ENCODE data around the gene KCNH8.

Gene KCNH8

DNA sequence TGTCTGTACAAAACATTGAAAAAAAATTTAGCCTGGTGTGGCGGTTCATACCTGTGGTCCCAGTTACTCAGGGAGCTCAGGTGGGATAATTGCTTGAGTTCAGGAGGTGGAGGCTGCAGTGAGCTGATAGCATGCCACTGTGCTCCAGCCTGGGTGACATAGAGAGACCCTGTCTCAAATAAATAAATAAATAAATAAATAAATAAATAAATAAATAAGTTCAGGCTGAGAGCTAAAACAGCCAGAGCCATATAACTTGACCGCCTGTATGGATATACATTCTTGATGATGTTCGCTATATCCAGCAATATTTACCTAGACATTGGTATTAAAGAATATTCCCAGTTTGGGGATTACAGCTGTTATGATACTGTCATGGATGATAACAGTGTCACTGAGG lies 146.9 kb downstream of the KCNH8 start:
- Histone ChIP-seq H2BK15ac (ENCODE audit: low read depth, poor library complexity, severe bottlenecking) (no peak overlapping the region), H3K9ac (ENCODE audit: low read length) (no peak overlapping the region), H3K14ac (ENCODE audit: low read length in 2 of 2) (no peak overlapping the region), H3K4me2 (ENCODE audit: low read length, poor library complexity, severe bottlenecking) (no peak overlapping the region), H3K4me1 (ENCODE audit: control insufficient read depth, insufficient read depth, low read depth, low read length) (no peaks in the 10 kb centered on the region), H3K27me3 (ENCODE audit: control insufficient read depth in 1 of 2, insufficient read depth in 1 of 2, low read length in 2 of 2) (no peaks in the 10 kb centered on the region), H4K8ac (ENCODE audit: low read length) (no peak overlapping the region), H3K27ac (ENCODE audit: low read length, poor library complexity, severe bottlenecking) (no peak overlapping the region), H2BK120ac (ENCODE audit: low read depth, low read length) (no peak overlapping the region), H2BK12ac (ENCODE audit: low read length in 2 of 2) (no peak overlapping the region), H2AFZ (ENCODE audit: low read depth, low read length) (no peak overlapping the region), H4K91ac (ENCODE audit: low read length) (no peak overlapping the region), H3K18ac (ENCODE audit: low read depth in 1 of 2, low read length in 2 of 2) (no peak overlapping the region), H3K4me3 (ENCODE audit: insufficient read depth in 1 of 2, low read depth in 1 of 2, low read length in 2 of 2) (no peak overlapping the region), H3K79me1 (replicated peaks; ENCODE audit: low read length, poor library complexity, severe bottlenecking) (no peaks in the 10 kb centered on the region), H2AK5ac (ENCODE audit: low read length, severe bottlenecking) (no peak overlapping the region), H2BK5ac (ENCODE audit: low read depth, low read length, poor library complexity, severe bottlenecking) (no peak overlapping the region), H3K9me3 (ENCODE audit: control insufficient read depth, low read length) (peaks cover 3% of the 10 kb centered on the region), H3K4ac (ENCODE audit: low read depth in 1 of 2, low read length in 2 of 2) (no peak overlapping the region), H3K23ac (ENCODE audit: low read length in 2 of 2) (no peak overlapping the region), H3K36me3 (ENCODE audit: control insufficient read depth in 1 of 2, insufficient read depth in 2 of 2, low read depth in 1 of 2, low read length in 2 of 2) (no peaks in the 10 kb centered on the region)
- WGBS: 96% methylated on average over 2 of the region's 3 CpGs
- no peak for DNase-seq

DNA sequence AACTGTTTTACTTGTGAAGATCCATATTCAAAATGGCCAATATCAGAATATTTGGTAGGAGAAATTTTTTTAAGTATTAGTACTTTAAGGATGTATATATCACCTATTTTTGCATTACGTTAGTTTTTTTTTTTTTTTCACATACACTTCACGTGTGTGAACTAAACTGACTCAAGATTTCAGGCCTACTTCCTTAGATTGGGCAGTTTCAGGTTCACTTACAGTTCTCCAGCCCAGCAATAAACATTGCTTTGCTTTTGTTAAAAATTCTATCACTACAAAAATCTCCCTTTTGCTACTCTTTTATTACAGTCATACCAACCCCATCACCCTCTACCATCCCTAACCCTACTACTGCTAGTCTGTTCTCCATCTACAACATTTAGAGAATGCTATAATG lies 183.6 kb downstream of the KCNH8 start:
- Histone ChIP-seq H3K4me1 (ENCODE audit: control insufficient read depth, insufficient read depth, low read depth, low read length) (no peaks in the 10 kb centered on the region), H2BK5ac (ENCODE audit: low read depth, low read length, poor library complexity, severe bottlenecking) (no peak overlapping the region), H4K91ac (ENCODE audit: low read length) (no peak overlapping the region), H4K8ac (ENCODE audit: low read length) (no peak overlapping the region), H2BK12ac (ENCODE audit: low read length in 2 of 2) (no peak overlapping the region), H2BK120ac (ENCODE audit: low read depth, low read length) (no peak overlapping the region), H3K23ac (ENCODE audit: low read length in 2 of 2) (no peak overlapping the region), H3K9ac (ENCODE audit: low read length) (no peak overlapping the region), H3K14ac (ENCODE audit: low read length in 2 of 2) (no peak overlapping the region), H3K27me3 (ENCODE audit: control insufficient read depth in 1 of 2, insufficient read depth in 1 of 2, low read length in 2 of 2) (no peaks in the 10 kb centered on the region), H3K36me3 (ENCODE audit: control insufficient read depth in 1 of 2, insufficient read depth in 2 of 2, low read depth in 1 of 2, low read length in 2 of 2) (no peaks in the 10 kb centered on the region), H3K4me2 (ENCODE audit: low read length, poor library complexity, severe bottlenecking) (no peak overlapping the region), H3K9me3 (ENCODE audit: control insufficient read depth, low read length) (no peaks in the 10 kb centered on the region), H3K27ac (ENCODE audit: low read length, poor library complexity, severe bottlenecking) (no peak overlapping the region), H2AFZ (ENCODE audit: low read depth, low read length) (no peak overlapping the region), H2BK15ac (ENCODE audit: low read depth, poor library complexity, severe bottlenecking) (no peak overlapping the region), H3K4ac (ENCODE audit: low read depth in 1 of 2, low read length in 2 of 2) (no peak overlapping the region), H3K18ac (ENCODE audit: low read depth in 1 of 2, low read length in 2 of 2) (no peak overlapping the region), H3K79me1 (replicated peaks; ENCODE audit: low read length, poor library complexity, severe bottlenecking) (no peaks in the 10 kb centered on the region), H2AK5ac (ENCODE audit: low read length, severe bottlenecking) (no peak overlapping the region), H3K4me3 (ENCODE audit: insufficient read depth in 1 of 2, low read depth in 1 of 2, low read length in 2 of 2) (no peak overlapping the region)
- WGBS: 78% methylated on average over 2 of the region's 2 CpGs
- no peak for DNase-seq

GRCh38 chr3:19334120-19334519 lies 185.8 kb downstream of the KCNH8 start:
- Histone ChIP-seq H2AK5ac (ENCODE audit: low read length, severe bottlenecking) (no peak overlapping the region), H3K14ac (ENCODE audit: low read length in 2 of 2) (no peak overlapping the region), H2AFZ (ENCODE audit: low read depth, low read length) (no peak overlapping the region), H4K91ac (ENCODE audit: low read length) (no peak overlapping the region), H3K79me1 (replicated peaks; ENCODE audit: low read length, poor library complexity, severe bottlenecking) (no peaks in the 10 kb centered on the region), H3K4me1 (ENCODE audit: control insufficient read depth, insufficient read depth, low read depth, low read length) (no peaks in the 10 kb centered on the region), H3K18ac (ENCODE audit: low read depth in 1 of 2, low read length in 2 of 2) (no peak overlapping the region), H3K27ac (ENCODE audit: low read length, poor library complexity, severe bottlenecking) (no peak overlapping the region), H3K4me3 (ENCODE audit: insufficient read depth in 1 of 2, low read depth in 1 of 2, low read length in 2 of 2) (no peak overlapping the region), H3K36me3 (ENCODE audit: control insufficient read depth in 1 of 2, insufficient read depth in 2 of 2, low read depth in 1 of 2, low read length in 2 of 2) (no peaks in the 10 kb centered on the region), H4K8ac (ENCODE audit: low read length) (no peak overlapping the region), H3K9me3 (ENCODE audit: control insufficient read depth, low read length) (no peaks in the 10 kb centered on the region), H3K9ac (ENCODE audit: low read length) (no peak overlapping the region), H2BK15ac (ENCODE audit: low read depth, poor library complexity, severe bottlenecking) (no peak overlapping the region), H2BK12ac (ENCODE audit: low read length in 2 of 2) (no peak overlapping the region), H2BK120ac (ENCODE audit: low read depth, low read length) (no peak overlapping the region), H3K27me3 (ENCODE audit: control insufficient read depth in 1 of 2, insufficient read depth in 1 of 2, low read length in 2 of 2) (no peaks in the 10 kb centered on the region), H3K4me2 (ENCODE audit: low read length, poor library complexity, severe bottlenecking) (no peak overlapping the region), H3K23ac (ENCODE audit: low read length in 2 of 2) (no peak overlapping the region), H2BK5ac (ENCODE audit: low read depth, low read length, poor library complexity, severe bottlenecking) (no peak overlapping the region), H3K4ac (ENCODE audit: low read depth in 1 of 2, low read length in 2 of 2) (no peak overlapping the region)
- WGBS: 82% methylated on average over 6 of the region's 6 CpGs
- no peak for DNase-seq

- Histone ChIP-seq H3K4me1 (ENCODE audit: control insufficient read depth, insufficient read depth, low read depth, low read length) (no peaks in the 10 kb centered on the region), H3K23ac (ENCODE audit: low read length in 2 of 2) (no peak overlapping the region), H3K4me3 (ENCODE audit: insufficient read depth in 1 of 2, low read depth in 1 of 2, low read length in 2 of 2) (no peak overlapping the region), H3K79me1 (replicated peaks; ENCODE audit: low read length, poor library complexity, severe bottlenecking) (no peaks in the 10 kb centered on the region), H4K8ac (ENCODE audit: low read length) (no peak overlapping the region), H2AFZ (ENCODE audit: low read depth, low read length) (no peak overlapping the region), H3K9ac (ENCODE audit: low read length) (no peak overlapping the region), H4K91ac (ENCODE audit: low read length) (no peak overlapping the region), H3K14ac (ENCODE audit: low read length in 2 of 2) (no peak overlapping the region), H3K18ac (ENCODE audit: low read depth in 1 of 2, low read length in 2 of 2) (no peak overlapping the region), H2BK12ac (ENCODE audit: low read length in 2 of 2) (no peak overlapping the region), H3K27ac (ENCODE audit: low read length, poor library complexity, severe bottlenecking) (no peak overlapping the region), H3K4ac (ENCODE audit: low read depth in 1 of 2, low read length in 2 of 2) (no peak overlapping the region), H3K36me3 (ENCODE audit: control insufficient read depth in 1 of 2, insufficient read depth in 2 of 2, low read depth in 1 of 2, low read length in 2 of 2) (no peaks in the 10 kb centered on the region), H2BK120ac (ENCODE audit: low read depth, low read length) (no peak overlapping the region), H3K9me3 (ENCODE audit: control insufficient read depth, low read length) (no peaks in the 10 kb centered on the region), H2AK5ac (ENCODE audit: low read length, severe bottlenecking) (no peak overlapping the region), H2BK15ac (ENCODE audit: low read depth, poor library complexity, severe bottlenecking) (no peak overlapping the region), H2BK5ac (ENCODE audit: low read depth, low read length, poor library complexity, severe bottlenecking) (no peak overlapping the region), H3K4me2 (ENCODE audit: low read length, poor library complexity, severe bottlenecking) (no peak overlapping the region), H3K27me3 (ENCODE audit: control insufficient read depth in 1 of 2, insufficient read depth in 1 of 2, low read length in 2 of 2) (no peaks in the 10 kb centered on the region)
- WGBS: no CpG with 5 or more reads among the region's 1 CpG
- DNase-seq: no peak
Measured at GRCh38 chr3:19338769-19339168, 190.5 kb downstream of the KCNH8 start.

Measured in mesenchymal stem cell (in vitro differentiated cells and primary cell).